ENCODE results near the gene TSPO2.

The TSPO2 gene

DNA sequence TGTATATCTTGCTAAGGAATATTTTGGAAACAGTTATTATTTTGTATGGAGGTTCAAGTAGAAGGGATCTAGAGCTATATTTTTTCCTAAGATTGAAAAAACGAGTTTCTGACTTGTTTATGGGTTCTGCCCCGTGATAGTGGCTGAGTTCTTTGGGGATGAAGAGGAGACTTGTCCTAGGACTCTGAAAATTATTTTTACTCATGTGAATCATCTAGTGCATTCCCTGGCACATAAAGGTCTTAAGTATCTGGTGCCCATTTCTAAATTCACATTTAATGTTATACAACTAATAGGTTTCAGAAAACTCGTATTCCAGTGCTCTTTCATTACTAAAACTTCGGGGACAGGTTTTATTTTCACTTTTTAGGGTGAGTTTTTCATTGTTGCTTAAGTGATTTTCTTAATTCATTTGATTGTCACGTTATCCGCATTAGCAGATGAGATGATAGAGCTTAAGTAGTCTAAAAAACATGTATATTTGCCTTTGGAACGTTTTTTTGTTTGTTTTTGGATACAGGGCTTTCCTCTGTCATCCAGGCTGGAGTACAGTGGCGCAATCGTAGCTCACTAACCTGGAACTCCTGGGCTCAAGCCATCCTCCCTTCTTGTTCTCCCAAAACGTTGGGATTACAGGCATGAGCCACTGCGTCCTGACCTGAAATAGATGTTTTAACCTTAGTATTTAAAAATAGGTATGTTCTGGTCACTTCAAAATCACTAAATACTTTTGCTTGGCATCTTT is 32.6 kb downstream of the TSPO2 start:
- DNase-seq (ENCODE audit: low read depth in 2 of 2): no peak

DNA sequence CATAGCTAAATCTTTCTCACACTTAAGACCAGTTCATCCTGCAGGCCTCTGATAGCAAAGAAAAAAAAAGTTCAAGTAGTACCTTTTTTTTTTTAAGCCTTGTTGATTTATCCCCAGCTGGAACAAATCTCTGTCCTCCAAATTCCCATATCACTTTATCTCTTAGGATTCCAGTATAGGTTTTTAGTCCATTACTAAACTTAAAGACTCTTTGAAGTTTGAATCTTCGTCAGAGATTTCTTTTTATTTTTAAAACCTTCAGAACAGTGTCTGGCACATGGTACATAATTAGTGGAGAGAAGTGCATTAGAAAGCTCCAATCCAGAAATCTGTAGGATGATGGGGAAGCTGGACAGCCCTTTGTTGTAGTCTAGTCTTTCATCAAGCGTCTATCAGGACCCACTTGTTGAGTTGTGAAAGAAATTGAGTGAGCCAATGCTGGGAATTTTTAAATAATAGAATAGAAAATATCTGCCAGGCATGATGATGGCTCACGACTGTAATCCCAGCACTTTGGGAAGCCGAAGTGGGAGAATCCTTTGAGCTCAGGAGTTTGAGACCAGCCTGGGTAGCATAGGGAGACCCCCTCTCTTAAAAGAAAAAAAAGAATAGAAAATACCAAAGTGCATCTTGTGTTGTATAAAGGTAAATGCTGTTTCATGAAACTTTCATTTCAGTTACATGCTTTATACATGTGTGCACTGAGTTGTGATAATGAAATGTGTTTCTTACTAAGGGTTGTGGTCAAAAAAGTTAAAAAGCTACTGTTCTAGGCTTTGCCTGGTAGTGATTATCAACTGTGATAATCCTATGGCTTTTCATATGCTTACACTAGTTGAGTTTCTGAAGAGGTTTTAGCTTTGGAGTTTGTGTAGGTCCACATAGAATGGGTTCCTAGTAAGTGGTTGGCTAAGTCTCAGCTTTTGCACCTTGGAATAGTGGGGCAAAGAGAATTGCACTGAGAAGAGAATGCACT is 33.7 kb downstream of the TSPO2 start:
- no peak for DNase-seq (ENCODE audit: low read depth in 2 of 2)

DNA sequence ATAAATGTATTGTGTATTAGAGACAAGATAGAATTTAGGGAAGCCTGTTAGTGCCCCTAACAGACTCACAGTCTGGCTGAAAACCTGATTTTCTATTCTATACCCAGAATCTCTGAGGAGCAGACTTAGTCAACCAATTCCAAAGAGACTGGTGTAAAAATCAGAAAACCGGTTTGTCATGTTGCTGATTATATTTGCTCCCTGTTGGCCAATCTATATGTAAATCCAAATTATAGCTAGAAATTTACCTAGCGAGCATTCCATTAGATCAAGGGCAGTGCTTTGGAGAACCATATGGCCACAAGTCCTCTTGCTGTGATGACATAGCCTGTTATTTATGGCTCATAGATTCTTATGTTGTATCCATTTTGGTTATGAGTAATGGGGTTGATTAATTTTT is 35.3 kb downstream of the TSPO2 start:
- no peak for DNase-seq (ENCODE audit: low read depth in 2 of 2)

DNA sequence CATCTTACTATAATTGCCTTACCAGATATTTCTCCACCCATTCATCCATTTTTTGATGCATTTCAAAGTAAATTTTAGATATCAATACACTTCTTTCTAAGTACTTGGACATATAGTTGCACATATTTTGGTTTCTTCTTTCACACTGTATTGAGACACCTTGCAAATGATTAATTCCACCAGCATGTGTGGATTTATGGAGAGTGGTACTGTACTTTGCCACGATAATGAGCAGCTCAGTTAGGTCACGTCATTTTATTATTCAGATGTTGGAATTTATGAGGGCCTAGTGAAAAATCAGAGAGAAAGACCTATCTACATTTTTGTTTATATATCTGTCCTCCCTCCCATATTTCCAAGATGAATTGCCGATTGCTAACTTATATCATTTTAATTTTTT is 35.8 kb downstream of the TSPO2 start:
- no peak for DNase-seq (ENCODE audit: low read depth in 2 of 2)

- no peak for DNase-seq (ENCODE audit: low read depth in 2 of 2)
These were observed 36.8 kb downstream of the TSPO2 start for GRCh38 chr6:41079080-41079479.

- DNase-seq (ENCODE audit: low read depth in 2 of 2): no peak
These were observed 38.4 kb downstream of the TSPO2 start for GRCh38 chr6:41080621-41081020.

DNA sequence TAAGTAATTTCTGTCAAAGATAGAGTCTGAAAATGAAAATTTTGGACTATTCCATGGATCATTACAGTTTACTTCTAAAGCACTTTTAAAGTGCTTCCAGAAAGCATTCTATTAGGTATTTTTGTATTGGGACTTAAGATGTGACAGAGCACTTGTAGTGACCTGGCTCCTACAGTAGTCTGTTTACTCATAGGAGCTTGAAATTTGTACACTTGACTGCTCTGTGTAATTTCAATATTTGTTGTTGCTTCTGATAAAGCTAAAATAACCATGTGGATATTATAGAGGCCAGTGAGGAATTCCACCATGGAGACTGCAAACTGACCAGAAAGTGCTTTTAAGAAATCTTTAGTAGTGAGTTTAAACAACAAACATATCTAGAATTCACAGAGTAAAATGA is 40.8 kb downstream of the TSPO2 start:
- DNase-seq (ENCODE audit: low read depth in 2 of 2): no peak

- no peak for DNase-seq (ENCODE audit: low read depth in 2 of 2)
These were observed 42.9 kb downstream of the TSPO2 start for GRCh38 chr6:41085182-41085581.

- no peak for DNase-seq (ENCODE audit: low read depth in 2 of 2)
These were observed 46.2 kb downstream of the TSPO2 start for GRCh38 chr6:41088451-41088850.

GRCh38 chr6:41090841-41091761 is 48.8 kb downstream of the TSPO2 start:
- DNase-seq (ENCODE audit: low read depth in 2 of 2): no peak

GRCh38 chr6:41092421-41093140 is 50.3 kb downstream of the TSPO2 start:
- DNase-seq (ENCODE audit: low read depth in 2 of 2): no peak

- DNase-seq (ENCODE audit: low read depth in 2 of 2): no peak
These were observed 51.5 kb downstream of the TSPO2 start for GRCh38 chr6:41093729-41094128.

All from stimulated activated CD8-positive, alpha-beta memory T cell treated with anti-CD3 and anti-CD28 coated beads, Interleukin-7, amount 100 ng/mL, for 1 hour (primary cell).